Activated CD8-positive, alpha-beta memory T cell treated with anti-CD3 and anti-CD28 coated beads for 24 hours (primary cell): ENCODE data around the gene AQR.
"Not testable (repeated sequence)": the region's sequence is repeated elsewhere in the genome, so short reads cannot be mapped to it uniquely, and the experiment has no call there.

ENCODE experiments used
- DNase-seq: peaks from one replicate; pipeline ENCODE4 v3.0.0-alpha.2; 2020

Gene AQR

GRCh38 chr15:34869110-34869509 lies 100.4 kb downstream of the AQR start:
- no peak for DNase-seq

DNA sequence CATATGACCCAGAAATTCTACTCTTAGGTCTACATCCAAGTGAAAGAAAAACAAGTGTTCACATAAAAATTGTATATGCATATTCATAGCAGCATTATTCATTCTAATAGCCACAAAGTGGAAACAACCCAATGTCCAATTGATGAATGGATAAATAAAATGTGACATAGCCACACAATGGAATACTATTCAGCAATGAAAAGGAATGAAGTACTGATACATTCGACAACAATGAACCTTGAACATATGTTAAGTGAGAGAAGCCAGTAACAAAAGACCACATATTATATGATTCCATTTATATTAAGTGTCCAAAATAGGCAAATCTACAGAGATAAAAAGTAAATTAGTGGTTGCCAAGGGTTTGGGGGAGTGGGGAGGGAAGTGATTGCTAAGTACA lies 104.0 kb downstream of the AQR start:
- no peak for DNase-seq

GRCh38 chr15:34861214-34861613 lies 108.3 kb downstream of the AQR start:
- no peak for DNase-seq

DNA sequence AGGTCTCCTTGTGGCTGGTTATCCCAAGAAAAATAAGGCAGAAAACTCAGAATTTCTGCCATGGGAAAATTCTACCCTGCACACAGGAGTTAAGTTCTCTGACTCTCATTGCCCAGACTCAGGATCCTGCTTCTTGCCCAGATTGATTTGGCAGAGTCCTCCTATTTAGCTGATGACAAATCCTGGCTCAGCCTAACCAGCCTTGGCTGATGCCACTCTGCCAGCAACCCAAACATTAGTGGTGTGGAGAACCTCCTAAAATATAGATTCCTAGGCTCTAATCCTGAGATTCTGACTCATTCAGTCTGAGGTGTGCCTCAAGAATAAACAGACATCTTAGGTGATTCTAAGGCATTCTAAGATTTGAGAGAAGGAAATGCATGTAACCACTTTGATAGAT lies 113.6 kb downstream of the AQR start:
- no peak for DNase-seq

DNA sequence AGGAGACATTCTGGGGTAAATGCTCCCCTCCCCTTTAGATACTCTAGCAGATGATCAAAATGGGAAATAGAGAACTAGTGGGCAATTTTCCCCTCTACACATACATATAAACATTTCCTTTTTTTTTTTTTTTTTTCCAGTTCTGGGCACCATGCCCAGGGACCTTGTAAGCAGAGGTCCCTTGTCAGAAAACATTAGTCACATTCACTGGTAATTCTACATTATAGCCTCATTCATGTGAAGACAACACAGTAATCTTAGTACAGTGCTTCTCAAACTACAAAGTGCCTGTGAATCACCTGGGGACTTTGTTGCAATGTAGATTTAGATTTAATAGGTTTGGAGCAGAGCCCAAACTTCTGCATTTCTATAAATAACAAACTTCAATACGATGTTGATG lies 114.1 kb downstream of the AQR start:
- DNase-seq, result no peak

DNA sequence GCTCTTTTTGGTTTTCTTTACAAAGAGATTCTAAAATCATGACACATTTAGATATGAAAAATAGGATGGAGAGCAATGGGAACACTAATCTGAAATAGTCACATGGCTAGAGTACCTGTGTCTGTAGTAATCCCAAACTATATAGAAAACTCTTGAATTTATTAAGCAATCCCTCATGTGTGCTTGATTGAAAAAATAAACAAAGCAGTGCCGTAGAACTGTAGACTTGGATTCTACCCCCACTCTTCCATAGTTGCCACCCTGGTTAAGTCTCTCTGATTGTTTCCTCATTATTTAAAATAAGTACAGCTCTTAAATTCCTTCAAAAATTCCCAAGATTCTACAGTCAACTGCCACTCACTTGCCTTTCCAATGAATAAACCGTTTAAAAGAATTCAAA lies 115.3 kb downstream of the AQR start:
- no peak for DNase-seq

- DNase-seq, result no peak
Measured at GRCh38 chr15:34853001-34853758, 116.4 kb downstream of the AQR start.

GRCh38 chr15:34851751-34852150 lies 117.8 kb downstream of the AQR start:
- no peak for DNase-seq

GRCh38 chr15:34851007-34851406 lies 118.5 kb downstream of the AQR start:
- no peak for DNase-seq

DNA sequence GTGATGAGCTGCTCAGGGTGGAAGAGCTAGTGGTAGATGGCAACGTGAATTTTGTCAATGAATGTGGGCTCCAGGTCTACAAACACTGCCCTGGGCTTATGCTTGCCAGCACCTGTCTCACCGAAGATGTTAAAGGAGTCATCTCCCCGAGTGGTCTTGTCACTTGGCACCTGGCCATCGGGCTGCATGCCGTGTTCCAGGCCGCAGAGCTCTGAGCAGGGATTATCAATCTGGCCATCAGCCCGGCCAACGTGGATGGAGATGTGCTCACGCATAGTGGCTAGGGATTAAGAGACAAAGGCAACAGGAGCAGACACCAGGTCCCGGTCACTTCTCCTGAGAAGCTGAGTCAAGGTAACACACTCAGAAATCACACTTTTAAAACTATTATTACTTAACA lies 119.4 kb downstream of the AQR start:
- DNase-seq, result no peak

DNA sequence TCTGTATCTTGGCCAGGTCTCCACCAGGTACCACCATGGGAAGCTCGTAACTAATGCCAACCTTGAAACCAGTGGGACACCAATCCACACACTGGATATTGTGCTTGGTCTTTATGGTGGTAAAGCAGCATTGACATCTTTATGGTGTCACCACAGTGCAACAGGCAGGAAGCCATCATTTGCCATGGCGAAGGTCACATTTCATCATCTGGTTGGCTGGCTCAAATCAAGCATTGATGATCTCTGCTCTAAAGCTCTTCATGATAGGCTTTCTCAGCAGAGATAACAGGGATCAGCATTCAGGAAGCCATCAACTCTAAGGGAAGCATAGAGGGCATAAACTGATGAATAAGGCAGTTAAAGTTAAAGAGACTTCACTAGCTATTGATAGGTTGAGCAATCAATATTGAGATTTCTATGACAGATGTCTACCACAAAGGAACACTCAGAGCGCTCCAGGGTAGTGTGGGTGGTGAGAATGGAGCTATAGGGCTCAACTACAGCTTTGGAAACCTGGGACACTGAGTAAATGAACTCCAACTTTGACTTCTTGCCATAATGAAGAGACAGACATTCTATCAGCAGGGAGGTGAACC lies 120.1 kb downstream of the AQR start:
- no peak for DNase-seq

- DNase-seq, result no peak
Measured at GRCh38 chr15:34847598-34847997, 121.9 kb downstream of the AQR start.

GRCh38 chr15:34841262-34841725 lies 128.2 kb downstream of the AQR start:
- no peak for DNase-seq

GRCh38 chr15:34838282-34838681 lies 131.3 kb downstream of the AQR start:
- DNase-seq, result no peak

DNA sequence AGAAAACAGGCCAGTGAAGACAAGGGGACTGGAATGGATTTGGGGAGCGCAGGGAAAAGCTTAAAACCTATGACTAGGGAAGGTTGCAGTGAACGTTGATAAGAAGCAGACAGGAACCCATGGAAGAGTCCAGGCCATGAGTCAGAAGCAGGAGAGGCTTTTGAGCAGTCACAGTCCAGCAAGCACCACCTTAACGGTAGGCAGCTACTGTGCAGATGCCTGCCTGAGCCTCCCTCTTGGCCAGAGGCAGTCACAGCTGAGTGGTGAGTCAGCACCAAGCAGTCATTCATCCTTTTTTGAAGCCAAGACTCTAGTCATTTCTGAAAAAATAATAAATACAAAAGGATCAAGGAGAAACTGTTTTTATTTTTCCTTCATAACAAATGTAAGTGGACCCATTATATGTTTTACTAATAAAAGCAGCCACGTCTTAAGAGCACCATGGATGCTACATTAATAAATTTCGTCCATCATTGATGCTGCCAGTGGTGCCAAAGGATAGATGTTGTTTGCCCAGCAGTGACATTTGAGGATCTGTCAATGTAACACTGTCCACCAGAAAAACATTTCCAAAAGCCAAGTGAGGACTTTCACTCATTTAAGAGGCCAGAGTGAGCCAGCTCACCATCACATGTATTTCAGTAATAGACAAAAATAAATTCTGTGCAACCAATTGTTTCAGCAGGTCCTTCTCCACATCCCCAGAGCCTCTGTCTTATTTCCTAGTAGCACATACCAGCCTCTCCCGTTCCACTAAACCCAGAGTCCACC lies 132.1 kb downstream of the AQR start:
- no peak for DNase-seq

- DNase-seq, result no peak
Measured at GRCh38 chr15:34828145-34828911, 141.2 kb downstream of the AQR start.

- no peak for DNase-seq
Measured at GRCh38 chr15:34821831-34822230, 147.7 kb downstream of the AQR start.

DNA sequence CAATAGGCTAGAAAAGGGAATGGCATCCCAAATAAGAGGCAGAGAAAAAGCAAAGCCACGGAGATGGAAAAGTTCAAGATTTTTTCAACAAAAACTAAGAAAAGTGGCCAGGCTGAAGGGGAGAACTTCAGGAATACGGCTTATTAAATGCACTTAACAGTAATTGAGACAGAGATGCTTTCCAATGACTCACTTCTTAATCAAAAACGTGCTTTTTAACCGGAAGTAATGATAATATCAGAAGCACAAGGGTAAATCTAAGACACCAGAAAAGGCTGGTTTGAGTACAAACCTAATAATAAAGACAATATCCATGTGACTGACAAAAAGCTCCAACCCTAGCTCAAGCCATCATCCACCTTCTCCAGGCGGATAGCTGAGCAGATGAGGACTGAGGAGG lies 149.4 kb downstream of the AQR start:
- no peak for DNase-seq

- no peak for DNase-seq
Measured at GRCh38 chr15:34818526-34818925, 151.0 kb downstream of the AQR start.

- no peak for DNase-seq
Measured at GRCh38 chr15:34815836-34816235, 153.7 kb downstream of the AQR start.

DNA sequence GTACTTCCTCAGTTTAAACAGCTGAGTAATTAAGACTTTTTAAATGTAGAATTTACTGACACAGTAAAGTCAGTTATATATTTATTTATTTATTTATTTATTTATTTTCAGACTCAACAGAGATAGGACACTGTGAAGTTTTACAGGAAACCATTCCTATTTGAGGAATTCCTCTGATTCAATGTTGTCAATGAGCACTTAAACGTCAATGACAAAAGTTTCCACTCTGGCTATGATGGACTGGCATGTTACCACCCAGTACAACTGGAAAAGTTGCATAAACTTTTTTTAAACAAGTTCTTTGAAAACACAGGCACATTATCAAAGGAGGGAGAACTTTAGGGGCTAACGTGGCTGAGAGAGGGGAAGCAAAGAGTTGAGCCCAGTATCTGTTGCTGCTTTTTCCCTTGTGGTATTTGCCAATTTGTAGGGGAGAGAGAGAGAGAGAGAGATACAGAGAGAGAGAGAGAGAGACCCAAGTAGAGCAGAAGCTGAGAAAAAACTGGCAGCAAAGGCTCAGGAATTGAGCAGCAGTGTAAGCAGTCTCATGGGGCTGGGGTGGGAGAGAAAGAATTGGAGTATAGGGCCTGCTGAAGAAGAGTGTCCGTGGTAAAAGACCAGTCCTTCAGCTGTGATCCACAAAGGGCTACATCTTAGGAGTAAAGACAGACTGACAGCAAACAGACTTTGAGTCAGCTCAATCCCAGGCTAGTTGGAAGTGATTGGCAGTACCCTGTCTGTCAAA lies 155.9 kb downstream of the AQR start:
- DNase-seq, result no peak

GRCh38 chr15:34812868-34813365 lies 156.6 kb downstream of the AQR start:
- not testable (repeated sequence) for DNase-seq
